ENCODE results near the gene FBXL13.
"Not testable (repeated sequence)": the region's sequence is repeated elsewhere in the genome, so short reads cannot be mapped to it uniquely, and the experiment has no call there.

The FBXL13 gene

GRCh38 chr7:102913826-102914225, 160.8 kb downstream of the FBXL13 start:
- Histone ChIP-seq H3K9me3 (ENCODE audit: control insufficient read depth in 2 of 2, low read length in 2 of 2) (no peaks in the 10 kb centered on the region), H3K27me3 (ENCODE audit: control insufficient read depth in 2 of 2, insufficient read depth in 2 of 2, low read length in 2 of 2) (no peaks in the 10 kb centered on the region), H3K27ac (ENCODE audit: low read depth in 2 of 2, low read length in 2 of 2) (no peak overlapping the region), H3K4me3 (ENCODE audit: low read length in 2 of 2) (peak overlapping the region in 1 of 2 donors; percentile 17), H3K9ac (ENCODE audit: low read depth in 1 of 2, low read length in 2 of 2) (no peak overlapping the region), H3K36me3 (ENCODE audit: control insufficient read depth in 2 of 2, insufficient read depth in 2 of 2, low read length in 2 of 2) (no peaks in the 10 kb centered on the region), H3K4me1 (ENCODE audit: control insufficient read depth in 2 of 2, insufficient read depth in 2 of 2, low read length in 2 of 2) (no peaks in the 10 kb centered on the region)

- Histone ChIP-seq H3K9ac (ENCODE audit: low read depth in 1 of 2, low read length in 2 of 2) (no peak within 1 kb of the TSS), H3K4me3 (ENCODE audit: low read length in 2 of 2) (peak within 1 kb of the TSS; percentile 9 to 46), H3K9me3 (ENCODE audit: control insufficient read depth in 2 of 2, low read length in 2 of 2) (no peaks in the 10 kb centered on the region), H3K27me3 (ENCODE audit: control insufficient read depth in 2 of 2, insufficient read depth in 2 of 2, low read length in 2 of 2) (no peaks in the 10 kb centered on the region), H3K36me3 (ENCODE audit: control insufficient read depth in 2 of 2, insufficient read depth in 2 of 2, low read length in 2 of 2) (no peaks in the 10 kb centered on the region), H3K4me1 (ENCODE audit: control insufficient read depth in 2 of 2, insufficient read depth in 2 of 2, low read length in 2 of 2) (no peaks in the 10 kb centered on the region), H3K27ac (ENCODE audit: low read depth in 2 of 2, low read length in 2 of 2) (no peak within 1 kb of the TSS)
These were observed 161.9 kb downstream of the FBXL13 start, which contains the start of gene LRRC17 for GRCh38 chr7:102912742-102913141. TSS of gene LRRC17 (plus strand) at chr7:102913000. CDS start at chr7:102933914, 20,914 bp downstream.

- no peak overlapping the region for H3K27ac ChIP-seq (ENCODE audit: low read depth in 2 of 2, low read length in 2 of 2)
- H3K4me1 ChIP-seq (ENCODE audit: control insufficient read depth in 2 of 2, insufficient read depth in 2 of 2, low read length in 2 of 2): no peaks in the 10 kb centered on the region
- no peaks in the 10 kb centered on the region for H3K27me3 ChIP-seq (ENCODE audit: control insufficient read depth in 2 of 2, insufficient read depth in 2 of 2, low read length in 2 of 2)
- H3K9ac ChIP-seq (ENCODE audit: low read depth in 1 of 2, low read length in 2 of 2): no peak overlapping the region
- no peaks in the 10 kb centered on the region for H3K36me3 ChIP-seq (ENCODE audit: control insufficient read depth in 2 of 2, insufficient read depth in 2 of 2, low read length in 2 of 2)
- H3K4me3 ChIP-seq (ENCODE audit: low read length in 2 of 2): no peak overlapping the region
- no peaks in the 10 kb centered on the region for H3K9me3 ChIP-seq (ENCODE audit: control insufficient read depth in 2 of 2, low read length in 2 of 2)
These were observed 165.9 kb downstream of the FBXL13 start for GRCh38 chr7:102908676-102909075.

GRCh38 chr7:102903576-102903975, 171.0 kb downstream of the FBXL13 start:
- H3K9me3 ChIP-seq (ENCODE audit: control insufficient read depth in 2 of 2, low read length in 2 of 2); H3K36me3 ChIP-seq (ENCODE audit: control insufficient read depth in 2 of 2, insufficient read depth in 2 of 2, low read length in 2 of 2); H3K4me1 ChIP-seq (ENCODE audit: control insufficient read depth in 2 of 2, insufficient read depth in 2 of 2, low read length in 2 of 2); H3K4me3 ChIP-seq (ENCODE audit: low read length in 2 of 2); H3K27ac ChIP-seq (ENCODE audit: low read depth in 2 of 2, low read length in 2 of 2); H3K27me3 ChIP-seq (ENCODE audit: control insufficient read depth in 2 of 2, insufficient read depth in 2 of 2, low read length in 2 of 2); H3K9ac ChIP-seq (ENCODE audit: low read depth in 1 of 2, low read length in 2 of 2): not testable (repeated sequence)

GRCh38 chr7:102902052-102902451, 172.5 kb downstream of the FBXL13 start:
- not testable (repeated sequence) for H3K9me3 ChIP-seq (ENCODE audit: control insufficient read depth in 2 of 2, low read length in 2 of 2); H3K27me3 ChIP-seq (ENCODE audit: control insufficient read depth in 2 of 2, insufficient read depth in 2 of 2, low read length in 2 of 2); H3K36me3 ChIP-seq (ENCODE audit: control insufficient read depth in 2 of 2, insufficient read depth in 2 of 2, low read length in 2 of 2); H3K9ac ChIP-seq (ENCODE audit: low read depth in 1 of 2, low read length in 2 of 2); H3K4me3 ChIP-seq (ENCODE audit: low read length in 2 of 2); H3K27ac ChIP-seq (ENCODE audit: low read depth in 2 of 2, low read length in 2 of 2); H3K4me1 ChIP-seq (ENCODE audit: control insufficient read depth in 2 of 2, insufficient read depth in 2 of 2, low read length in 2 of 2)

- H3K4me1 ChIP-seq (ENCODE audit: control insufficient read depth in 2 of 2, insufficient read depth in 2 of 2, low read length in 2 of 2): no peaks in the 10 kb centered on the region
- H3K27me3 ChIP-seq (ENCODE audit: control insufficient read depth in 2 of 2, insufficient read depth in 2 of 2, low read length in 2 of 2): no peaks in the 10 kb centered on the region
- no peak overlapping the region for H3K4me3 ChIP-seq (ENCODE audit: low read length in 2 of 2)
- no peak overlapping the region for H3K27ac ChIP-seq (ENCODE audit: low read depth in 2 of 2, low read length in 2 of 2)
- H3K36me3 ChIP-seq (ENCODE audit: control insufficient read depth in 2 of 2, insufficient read depth in 2 of 2, low read length in 2 of 2): no peaks in the 10 kb centered on the region
- no peak overlapping the region for H3K9ac ChIP-seq (ENCODE audit: low read depth in 1 of 2, low read length in 2 of 2)
- H3K9me3 ChIP-seq (ENCODE audit: control insufficient read depth in 2 of 2, low read length in 2 of 2): no peaks in the 10 kb centered on the region
These were observed 176.1 kb downstream of the FBXL13 start for GRCh38 chr7:102898532-102898859.

GRCh38 chr7:102897856-102898531, 176.6 kb downstream of the FBXL13 start:
- no peak overlapping the region for H3K4me3 ChIP-seq (ENCODE audit: low read length in 2 of 2)
- no peaks in the 10 kb centered on the region for H3K4me1 ChIP-seq (ENCODE audit: control insufficient read depth in 2 of 2, insufficient read depth in 2 of 2, low read length in 2 of 2)
- no peak overlapping the region for H3K27ac ChIP-seq (ENCODE audit: low read depth in 2 of 2, low read length in 2 of 2)
- H3K9me3 ChIP-seq (ENCODE audit: control insufficient read depth in 2 of 2, low read length in 2 of 2): no peaks in the 10 kb centered on the region
- no peak overlapping the region for H3K9ac ChIP-seq (ENCODE audit: low read depth in 1 of 2, low read length in 2 of 2)
- H3K27me3 ChIP-seq (ENCODE audit: control insufficient read depth in 2 of 2, insufficient read depth in 2 of 2, low read length in 2 of 2): no peaks in the 10 kb centered on the region
- H3K36me3 ChIP-seq (ENCODE audit: control insufficient read depth in 2 of 2, insufficient read depth in 2 of 2, low read length in 2 of 2): no peaks in the 10 kb centered on the region

GRCh38 chr7:102897211-102897631, 177.4 kb downstream of the FBXL13 start:
- no peaks in the 10 kb centered on the region for H3K4me1 ChIP-seq (ENCODE audit: control insufficient read depth in 2 of 2, insufficient read depth in 2 of 2, low read length in 2 of 2)
- H3K27ac ChIP-seq (ENCODE audit: low read depth in 2 of 2, low read length in 2 of 2): no peak overlapping the region
- no peak overlapping the region for H3K4me3 ChIP-seq (ENCODE audit: low read length in 2 of 2)
- H3K9me3 ChIP-seq (ENCODE audit: control insufficient read depth in 2 of 2, low read length in 2 of 2): no peaks in the 10 kb centered on the region
- no peaks in the 10 kb centered on the region for H3K27me3 ChIP-seq (ENCODE audit: control insufficient read depth in 2 of 2, insufficient read depth in 2 of 2, low read length in 2 of 2)
- no peak overlapping the region for H3K9ac ChIP-seq (ENCODE audit: low read depth in 1 of 2, low read length in 2 of 2)
- no peaks in the 10 kb centered on the region for H3K36me3 ChIP-seq (ENCODE audit: control insufficient read depth in 2 of 2, insufficient read depth in 2 of 2, low read length in 2 of 2)

- no peaks in the 10 kb centered on the region for H3K9me3 ChIP-seq (ENCODE audit: control insufficient read depth in 2 of 2, low read length in 2 of 2)
- no peaks in the 10 kb centered on the region for H3K27me3 ChIP-seq (ENCODE audit: control insufficient read depth in 2 of 2, insufficient read depth in 2 of 2, low read length in 2 of 2)
- H3K4me3 ChIP-seq (ENCODE audit: low read length in 2 of 2): no peak overlapping the region
- no peaks in the 10 kb centered on the region for H3K4me1 ChIP-seq (ENCODE audit: control insufficient read depth in 2 of 2, insufficient read depth in 2 of 2, low read length in 2 of 2)
- H3K9ac ChIP-seq (ENCODE audit: low read depth in 1 of 2, low read length in 2 of 2): no peak overlapping the region
- no peak overlapping the region for H3K27ac ChIP-seq (ENCODE audit: low read depth in 2 of 2, low read length in 2 of 2)
- H3K36me3 ChIP-seq (ENCODE audit: control insufficient read depth in 2 of 2, insufficient read depth in 2 of 2, low read length in 2 of 2): no peaks in the 10 kb centered on the region
These were observed 178.0 kb downstream of the FBXL13 start for GRCh38 chr7:102896585-102896984.

GRCh38 chr7:102895602-102896001, 179.0 kb downstream of the FBXL13 start:
- H3K36me3 ChIP-seq (ENCODE audit: control insufficient read depth in 2 of 2, insufficient read depth in 2 of 2, low read length in 2 of 2): no peaks in the 10 kb centered on the region
- H3K27ac ChIP-seq (ENCODE audit: low read depth in 2 of 2, low read length in 2 of 2): no peak overlapping the region
- H3K4me3 ChIP-seq (ENCODE audit: low read length in 2 of 2): no peak overlapping the region
- no peak overlapping the region for H3K9ac ChIP-seq (ENCODE audit: low read depth in 1 of 2, low read length in 2 of 2)
- H3K9me3 ChIP-seq (ENCODE audit: control insufficient read depth in 2 of 2, low read length in 2 of 2): no peaks in the 10 kb centered on the region
- H3K4me1 ChIP-seq (ENCODE audit: control insufficient read depth in 2 of 2, insufficient read depth in 2 of 2, low read length in 2 of 2): no peaks in the 10 kb centered on the region
- H3K27me3 ChIP-seq (ENCODE audit: control insufficient read depth in 2 of 2, insufficient read depth in 2 of 2, low read length in 2 of 2): no peaks in the 10 kb centered on the region

All from mucosa of rectum (tissue), 2 donors.